ENCODE measurements around the gene LDB2. TPM values are rescaled to one million over a fixed set of nuclear protein-coding genes. Genes with fewer than 3 reads are reported as not detected.

LDB2 gene
- total and polyA plus RNA-seq, 2 experiments from 2014 or later, result 48.6 to 80.1 TPM

GRCh38 chr4:16597845-16598596 is 300.4 kb downstream of the LDB2 start:
- H3K36me3 Mint-ChIP-seq (ENCODE audit: low read depth), result no peaks in the 10 kb centered on the region
- no peaks in the 10 kb centered on the region for H3K27me3 Mint-ChIP-seq (ENCODE audit: insufficient read depth, low read depth, poor library complexity)
- H3K4me3 Mint-ChIP-seq, result no peak overlapping the region
- TF ChIP-seq CTCF (conservative IDR thresholded peaks at IDR 0.05; ENCODE audit: low read depth in 2 of 2) (no peak), POLR2AphosphoS5 (IDR thresholded peaks at IDR 0.05; ENCODE audit: low read depth) (no peak), NANOG (IDR thresholded peaks at IDR 0.05; ENCODE audit: borderline replicate concordance) (no peak), EZH2phosphoT487 (IDR thresholded peaks at IDR 0.05; ENCODE audit: unreplicated experiment) (no peak), STAT1 (IDR thresholded peaks at IDR 0.05; ENCODE audit: unreplicated experiment) (no peak), JUNB (IDR thresholded peaks at IDR 0.05; ENCODE audit: unreplicated experiment) (no peak), ZNF114 (CRISPR knock-in tag; IDR thresholded peaks at IDR 0.05) (no peak), EZH2 (IDR thresholded peaks at IDR 0.05; ENCODE audit: low read depth, unreplicated experiment) (no peak), CREB1 (CRISPR knock-in tag; IDR thresholded peaks at IDR 0.05; ENCODE audit: low read depth) (no peak)
- TF ChIP-seq, protein P1, sequence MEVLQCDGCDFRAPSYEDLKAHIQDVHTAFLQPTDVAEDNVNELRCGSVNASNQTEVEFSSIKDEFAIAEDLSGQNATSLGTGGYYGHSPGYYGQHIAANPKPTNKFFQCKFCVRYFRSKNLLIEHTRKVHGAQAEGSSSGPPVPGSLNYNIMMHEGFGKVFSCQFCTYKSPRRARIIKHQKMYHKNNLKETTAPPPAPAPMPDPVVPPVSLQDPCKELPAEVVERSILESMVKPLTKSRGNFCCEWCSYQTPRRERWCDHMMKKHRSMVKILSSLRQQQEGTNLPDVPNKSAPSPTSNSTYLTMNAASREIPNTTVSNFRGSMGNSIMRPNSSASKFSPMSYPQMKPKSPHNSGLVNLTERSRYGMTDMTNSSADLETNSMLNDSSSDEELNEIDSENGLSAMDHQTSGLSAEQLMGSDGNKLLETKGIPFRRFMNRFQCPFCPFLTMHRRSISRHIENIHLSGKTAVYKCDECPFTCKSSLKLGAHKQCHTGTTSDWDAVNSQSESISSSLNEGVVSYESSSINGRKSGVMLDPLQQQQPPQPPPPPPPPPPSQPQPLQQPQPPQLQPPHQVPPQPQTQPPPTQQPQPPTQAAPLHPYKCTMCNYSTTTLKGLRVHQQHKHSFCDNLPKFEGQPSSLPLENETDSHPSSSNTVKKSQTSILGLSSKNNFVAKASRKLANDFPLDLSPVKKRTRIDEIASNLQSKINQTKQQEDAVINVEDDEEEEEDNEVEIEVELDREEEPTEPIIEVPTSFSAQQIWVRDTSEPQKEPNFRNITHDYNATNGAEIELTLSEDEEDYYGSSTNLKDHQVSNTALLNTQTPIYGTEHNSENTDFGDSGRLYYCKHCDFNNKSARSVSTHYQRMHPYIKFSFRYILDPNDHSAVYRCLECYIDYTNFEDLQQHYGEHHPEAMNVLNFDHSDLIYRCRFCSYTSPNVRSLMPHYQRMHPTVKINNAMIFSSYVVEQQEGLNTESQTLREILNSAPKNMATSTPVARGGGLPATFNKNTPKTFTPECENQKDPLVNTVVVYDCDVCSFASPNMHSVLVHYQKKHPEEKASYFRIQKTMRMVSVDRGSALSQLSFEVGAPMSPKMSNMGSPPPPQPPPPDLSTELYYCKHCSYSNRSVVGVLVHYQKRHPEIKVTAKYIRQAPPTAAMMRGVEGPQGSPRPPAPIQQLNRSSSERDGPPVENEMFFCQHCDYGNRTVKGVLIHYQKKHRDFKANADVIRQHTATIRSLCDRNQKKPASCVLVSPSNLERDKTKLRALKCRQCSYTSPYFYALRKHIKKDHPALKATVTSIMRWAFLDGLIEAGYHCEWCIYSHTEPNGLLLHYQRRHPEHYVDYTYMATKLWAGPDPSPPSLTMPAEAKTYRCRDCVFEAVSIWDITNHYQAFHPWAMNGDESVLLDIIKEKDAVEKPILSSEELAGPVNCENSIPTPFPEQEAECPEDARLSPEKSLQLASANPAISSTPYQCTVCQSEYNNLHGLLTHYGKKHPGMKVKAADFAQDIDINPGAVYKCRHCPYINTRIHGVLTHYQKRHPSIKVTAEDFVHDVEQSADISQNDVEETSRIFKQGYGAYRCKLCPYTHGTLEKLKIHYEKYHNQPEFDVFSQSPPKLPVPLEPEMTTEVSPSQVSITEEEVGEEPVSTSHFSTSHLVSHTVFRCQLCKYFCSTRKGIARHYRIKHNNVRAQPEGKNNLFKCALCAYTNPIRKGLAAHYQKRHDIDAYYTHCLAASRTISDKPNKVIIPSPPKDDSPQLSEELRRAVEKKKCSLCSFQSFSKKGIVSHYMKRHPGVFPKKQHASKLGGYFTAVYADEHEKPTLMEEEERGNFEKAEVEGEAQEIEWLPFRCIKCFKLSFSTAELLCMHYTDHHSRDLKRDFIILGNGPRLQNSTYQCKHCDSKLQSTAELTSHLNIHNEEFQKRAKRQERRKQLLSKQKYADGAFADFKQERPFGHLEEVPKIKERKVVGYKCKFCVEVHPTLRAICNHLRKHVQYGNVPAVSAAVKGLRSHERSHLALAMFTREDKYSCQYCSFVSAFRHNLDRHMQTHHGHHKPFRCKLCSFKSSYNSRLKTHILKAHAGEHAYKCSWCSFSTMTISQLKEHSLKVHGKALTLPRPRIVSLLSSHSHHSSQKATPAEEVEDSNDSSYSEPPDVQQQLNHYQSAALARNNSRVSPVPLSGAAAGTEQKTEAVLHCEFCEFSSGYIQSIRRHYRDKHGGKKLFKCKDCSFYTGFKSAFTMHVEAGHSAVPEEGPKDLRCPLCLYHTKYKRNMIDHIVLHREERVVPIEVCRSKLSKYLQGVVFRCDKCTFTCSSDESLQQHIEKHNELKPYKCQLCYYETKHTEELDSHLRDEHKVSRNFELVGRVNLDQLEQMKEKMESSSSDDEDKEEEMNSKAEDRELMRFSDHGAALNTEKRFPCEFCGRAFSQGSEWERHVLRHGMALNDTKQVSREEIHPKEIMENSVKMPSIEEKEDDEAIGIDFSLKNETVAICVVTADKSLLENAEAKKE (CRISPR knock-in tag; IDR thresholded peaks at IDR 0.05), result no peak
- no peak overlapping the region for H3K4me3 ChIP-seq
- peak overlapping the region; percentile 70 for H3K27ac Mint-ChIP-seq
- no peak overlapping the region for H2AFZ ChIP-seq
- peak; percentile 48 for DNase-seq (ENCODE audit: low spot score)
- peaks cover 21% of the 10 kb centered on the region for H3K4me1 Mint-ChIP-seq
- H3K79me2 ChIP-seq (replicated peaks; ENCODE audit: insufficient read depth), result no peaks in the 10 kb centered on the region
- H3K4me2 ChIP-seq, result no peak overlapping the region
- peaks cover 16% of the 10 kb centered on the region for H3K4me1 ChIP-seq (ENCODE audit: insufficient read depth)
- H3K27me3 ChIP-seq (ENCODE audit: insufficient read depth), result no peaks in the 10 kb centered on the region
- peak overlapping the region; percentile 16; the same call in 1 of the 2 replicates for H3K27ac ChIP-seq (ENCODE audit: low read depth)
- H3K9me3 Mint-ChIP-seq, result no peaks in the 10 kb centered on the region
- no peaks in the 10 kb centered on the region for H3K36me3 ChIP-seq (ENCODE audit: insufficient read depth)
- no peaks in the 10 kb centered on the region for H3F3A ChIP-seq (replicated peaks; ENCODE audit: low read depth)
- H4K20me1 ChIP-seq (replicated peaks; ENCODE audit: insufficient read depth), result 0 out of 2 replicates have a peak, but pooled peaks cover 2% of the 10 kb centered on the region
- no peaks in the 10 kb centered on the region; the same call in 1 of the 2 replicates for H3K9me2 ChIP-seq (ENCODE audit: insufficient read depth)
- ATAC-seq, result no peak; the same call in 2 of the 3 replicates
